Ovary (tissue), 3 donors: ENCODE measurements around the gene ETFRF1.

Experiments
- EP300 ChIP-seq: sonication (generic); formaldehyde crosslinking; IDR thresholded peaks from one replicate; pipeline ENCODE4 v1.6.1; 2017; ENCODE audit warnings: antibody characterized with exemption
- TF ChIP-seq, protein P1 (sequence below), 3 donors: fragments of 450-650 bp in 2 of 3; fragments of 200-600 bp in 1 of 3; IDR thresholded peaks; one replicate each; pipeline versions ENCODE4 v1.5.1 to v1.8.0; 2016 to 2022; ENCODE audit warnings: antibody characterized with exemption in 3 of 3, mild to moderate bottlenecking in 1 of 3
- donor health status: DM: no; HTN: no; CAD: no.

DNA sequence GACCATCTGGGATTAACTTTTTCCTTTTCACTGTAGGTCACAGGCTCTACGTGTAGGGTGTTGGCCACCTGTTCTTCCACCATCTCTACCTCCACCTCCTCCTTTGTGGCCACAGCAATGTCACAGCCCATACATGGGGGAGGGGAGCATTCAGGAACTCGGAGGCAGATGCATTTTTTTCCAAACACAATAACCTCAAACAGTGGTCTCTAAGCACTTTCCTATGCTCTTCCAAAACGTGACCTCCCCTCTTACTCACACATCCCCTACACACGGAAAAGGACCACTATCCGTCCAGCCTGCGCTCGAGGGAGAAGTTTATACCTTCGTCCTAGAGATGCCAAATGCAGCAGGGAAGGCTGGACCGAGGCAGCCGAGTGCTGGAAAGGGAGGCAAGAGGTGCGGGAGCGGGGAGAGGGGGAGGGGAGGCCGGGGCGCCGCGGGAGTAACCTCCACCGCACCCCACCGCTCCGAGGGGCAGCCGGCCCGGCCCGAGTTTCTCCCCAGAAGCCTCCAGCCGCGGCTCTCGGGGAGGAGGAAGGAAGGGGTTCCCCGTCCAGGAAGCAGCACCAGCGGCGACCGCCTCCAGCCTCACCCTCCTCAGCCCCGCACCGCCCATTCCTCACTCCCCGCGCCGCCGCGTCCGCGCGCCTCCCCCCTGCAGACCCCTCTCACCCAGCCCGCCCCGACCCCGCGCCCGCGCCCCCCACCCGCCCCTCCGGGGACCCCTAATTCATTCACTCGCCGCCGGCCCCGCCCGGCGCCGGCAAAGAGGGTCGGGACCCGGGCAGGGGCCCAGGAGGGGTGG lies 55.1 kb downstream of the ETFRF1 start:
- TF ChIP-seq EP300 = no peak
- TF ChIP-seq, protein P1, sequence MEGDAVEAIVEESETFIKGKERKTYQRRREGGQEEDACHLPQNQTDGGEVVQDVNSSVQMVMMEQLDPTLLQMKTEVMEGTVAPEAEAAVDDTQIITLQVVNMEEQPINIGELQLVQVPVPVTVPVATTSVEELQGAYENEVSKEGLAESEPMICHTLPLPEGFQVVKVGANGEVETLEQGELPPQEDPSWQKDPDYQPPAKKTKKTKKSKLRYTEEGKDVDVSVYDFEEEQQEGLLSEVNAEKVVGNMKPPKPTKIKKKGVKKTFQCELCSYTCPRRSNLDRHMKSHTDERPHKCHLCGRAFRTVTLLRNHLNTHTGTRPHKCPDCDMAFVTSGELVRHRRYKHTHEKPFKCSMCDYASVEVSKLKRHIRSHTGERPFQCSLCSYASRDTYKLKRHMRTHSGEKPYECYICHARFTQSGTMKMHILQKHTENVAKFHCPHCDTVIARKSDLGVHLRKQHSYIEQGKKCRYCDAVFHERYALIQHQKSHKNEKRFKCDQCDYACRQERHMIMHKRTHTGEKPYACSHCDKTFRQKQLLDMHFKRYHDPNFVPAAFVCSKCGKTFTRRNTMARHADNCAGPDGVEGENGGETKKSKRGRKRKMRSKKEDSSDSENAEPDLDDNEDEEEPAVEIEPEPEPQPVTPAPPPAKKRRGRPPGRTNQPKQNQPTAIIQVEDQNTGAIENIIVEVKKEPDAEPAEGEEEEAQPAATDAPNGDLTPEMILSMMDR (IDR thresholded peaks at IDR 0.05) = no peak
